ENCODE data around the gene FOXRED1.

Gene FOXRED1

GRCh38 chr11:126256216-126256615 is 12.7 kb upstream of the FOXRED1 start:
- TF ChIP-seq CTCF (IDR thresholded peaks at IDR 0.05; ENCODE audit: borderline replicate concordance, control extremely low read depth, extremely low read depth, insufficient read depth, missing control alignments), result no peak
- in situ Hi-C loops (cut with MboI; ENCODE audit: low sequenced_read_pairs, unreplicated experiment), result no loop called here
- DNase-seq (ENCODE audit: low spot score), result no peak

- in situ Hi-C loops (cut with MboI; ENCODE audit: low sequenced_read_pairs, unreplicated experiment), result no loop called here
- TF ChIP-seq CTCF (IDR thresholded peaks at IDR 0.05; ENCODE audit: borderline replicate concordance, control extremely low read depth, extremely low read depth, insufficient read depth, missing control alignments), result no peak
- no peak for DNase-seq (ENCODE audit: low spot score)
These were observed 11.8 kb upstream of the FOXRED1 start for GRCh38 chr11:126257144-126257543.

GRCh38 chr11:126257764-126258163 is 11.2 kb upstream of the FOXRED1 start:
- in situ Hi-C loops (cut with MboI; ENCODE audit: low sequenced_read_pairs, unreplicated experiment), result no loop called here
- TF ChIP-seq CTCF (IDR thresholded peaks at IDR 0.05; ENCODE audit: borderline replicate concordance, control extremely low read depth, extremely low read depth, insufficient read depth, missing control alignments), result no peak
- DNase-seq (ENCODE audit: low spot score), result no peak

GRCh38 chr11:126262216-126262615 is 6.7 kb upstream of the FOXRED1 start:
- TF ChIP-seq CTCF (IDR thresholded peaks at IDR 0.05; ENCODE audit: borderline replicate concordance, control extremely low read depth, extremely low read depth, insufficient read depth, missing control alignments), result no peak
- in situ Hi-C loops (cut with MboI; ENCODE audit: low sequenced_read_pairs, unreplicated experiment), result no loop called here
- no peak for DNase-seq (ENCODE audit: low spot score)

- no peak for DNase-seq (ENCODE audit: low spot score)
- TF ChIP-seq CTCF (IDR thresholded peaks at IDR 0.05; ENCODE audit: borderline replicate concordance, control extremely low read depth, extremely low read depth, insufficient read depth, missing control alignments), result no peak
- in situ Hi-C loops (cut with MboI; ENCODE audit: low sequenced_read_pairs, unreplicated experiment), result no loop called here
These were observed 5.5 kb upstream of the FOXRED1 start for GRCh38 chr11:126263489-126263888.

- no peak for TF ChIP-seq CTCF (IDR thresholded peaks at IDR 0.05; ENCODE audit: borderline replicate concordance, control extremely low read depth, extremely low read depth, insufficient read depth, missing control alignments)
- DNase-seq (ENCODE audit: low spot score), result no peak
- in situ Hi-C loops (cut with MboI; ENCODE audit: low sequenced_read_pairs, unreplicated experiment), result no loop called here
These were observed 3.1 kb upstream of the FOXRED1 start for GRCh38 chr11:126265811-126266210.

- TF ChIP-seq CTCF (IDR thresholded peaks at IDR 0.05; ENCODE audit: borderline replicate concordance, control extremely low read depth, extremely low read depth, insufficient read depth, missing control alignments), result no peak
- DNase-seq (ENCODE audit: low spot score), result no peak
- in situ Hi-C loops (cut with MboI; ENCODE audit: low sequenced_read_pairs, unreplicated experiment), result no loop called here
These were observed 1.3 kb upstream of the FOXRED1 start for GRCh38 chr11:126267650-126268049.
